WTC11 (cell line): ENCODE measurements around the gene PDLIM1. TPM values are rescaled to one million over a fixed set of nuclear protein-coding genes. Genes with fewer than 3 reads are reported as not detected.

Experiments used
- ATAC-seq: fragments of 200-7000 bp; cut with Tn5 transposase; 2 replicates; pipeline ENCODE4 v1.10.0; 2021; ENCODE audit warnings: mild to moderate bottlenecking, moderate library complexity
- CTCF ChIA-PET: fragments of 300-600 bp; sonication (Branson Sonifier 250); formaldehyde crosslinking; loops from one replicate; lab custom pipeline; 2021; ENCODE audit warnings: antibody characterized with exemption; lab: Charles Lee
- POLR2A ChIA-PET: fragments of 350-600 bp; sonication (Branson Sonifier 250); formaldehyde crosslinking; loops from one replicate; lab custom pipeline; 2021; ENCODE audit warnings: antibody characterized with exemption; lab: Charles Lee
- DNase-seq: peaks from one replicate; pipeline ENCODE4 v3.0.0; 2021; ENCODE audit warnings: low spot score
- H3K27ac Mint-ChIP-seq: 2 replicates; pipeline ENCODE4 v1.8.0; 2021; ENCODE audit warnings: mixed read lengths
- H3K27me3 Mint-ChIP-seq: 2 replicates; pipeline ENCODE4 v1.8.0; 2021; ENCODE audit warnings: low read depth, mild to moderate bottlenecking, moderate library complexity, mixed read lengths
- H3K36me3 Mint-ChIP-seq: 2 replicates; pipeline ENCODE4 v1.8.0; 2021; ENCODE audit warnings: mixed read lengths
- H3K4me1 Mint-ChIP-seq: 2 replicates; pipeline ENCODE4 v1.8.0; 2022; ENCODE audit warnings: mixed read lengths
- H3K4me3 Mint-ChIP-seq: 2 replicates; pipeline ENCODE4 v1.8.0; 2021; ENCODE audit warnings: mild to moderate bottlenecking, moderate library complexity, mixed read lengths
- H3K9me3 Mint-ChIP-seq: 2 replicates; pipeline ENCODE4 v1.8.0; 2021; ENCODE audit warnings: mixed read lengths
- ATF1 ChIP-seq: sonication (generic); formaldehyde crosslinking; IDR thresholded peaks from 2 replicates; pipeline ENCODE4 v1.8.1; 2023; ENCODE audit warnings: mild to moderate bottlenecking, moderate library complexity, missing genetic modification reagents
- ATF3 ChIP-seq: sonication (generic); formaldehyde crosslinking; conservative IDR thresholded peaks from 2 replicates; pipeline ENCODE4 v1.8.1; 2022; ENCODE audit warnings: mild to moderate bottlenecking, missing genetic modification reagents
- CBFB ChIP-seq: sonication (generic); formaldehyde crosslinking; IDR thresholded peaks from 2 replicates; pipeline ENCODE4 v1.8.1; 2022; ENCODE audit warnings: mild to moderate bottlenecking, low read depth, missing genetic modification reagents
- E2F5 ChIP-seq: sonication (generic); formaldehyde crosslinking; IDR thresholded peaks from 2 replicates; pipeline ENCODE4 v1.8.1; 2022; ENCODE audit warnings: mild to moderate bottlenecking, moderate library complexity, missing genetic modification reagents
- ESRRA ChIP-seq: sonication (generic); formaldehyde crosslinking; IDR thresholded peaks from 2 replicates; pipeline ENCODE4 v1.8.1; 2022; ENCODE audit warnings: mild to moderate bottlenecking, missing genetic modification reagents, borderline replicate concordance
- FOXJ3 ChIP-seq: sonication (generic); formaldehyde crosslinking; IDR thresholded peaks from 2 replicates; pipeline ENCODE4 v1.9.0; 2021; ENCODE audit warnings: missing genetic modification reagents, mild to moderate bottlenecking, borderline replicate concordance
- GRHL2 ChIP-seq: fragments of 250-450 bp; sonication (Bioruptor Pico); IDR thresholded peaks from 2 replicates; pipeline ENCODE4 v1.8.0; 2022; ENCODE audit warnings: mild to moderate bottlenecking, moderate library complexity; ENCODE audit not compliant: insufficient replicate concordance, severe bottlenecking
- JUN ChIP-seq: sonication (generic); formaldehyde crosslinking; IDR thresholded peaks from 2 replicates; pipeline ENCODE4 v1.8.0; 2023; ENCODE audit warnings: mild to moderate bottlenecking, missing genetic modification reagents
- MXD4 ChIP-seq: fragments of 250-450 bp; sonication (Bioruptor Pico); IDR thresholded peaks from 2 replicates; pipeline ENCODE4 v1.8.0; 2021; ENCODE audit warnings: mild to moderate bottlenecking, moderate library complexity, borderline replicate concordance
- NR1H2 ChIP-seq: sonication (generic); formaldehyde crosslinking; IDR thresholded peaks from 2 replicates; pipeline ENCODE4 v1.9.0; 2021; ENCODE audit warnings: mild to moderate bottlenecking, moderate library complexity, missing genetic modification reagents
- OVOL2 ChIP-seq: fragments of 250-450 bp; sonication (Bioruptor Pico); IDR thresholded peaks from 2 replicates; pipeline ENCODE4 v1.9.0; 2021; ENCODE audit warnings: mild to moderate bottlenecking, borderline replicate concordance
- PRRX2 ChIP-seq: fragments of 250-450 bp; sonication (Bioruptor Pico); IDR thresholded peaks from 2 replicates; pipeline ENCODE4 v1.8.0; 2021; ENCODE audit warnings: mild to moderate bottlenecking
- RELA ChIP-seq: sonication (generic); formaldehyde crosslinking; IDR thresholded peaks from 2 replicates; pipeline ENCODE4 v1.8.1; 2022; ENCODE audit warnings: missing genetic modification reagents, mild to moderate bottlenecking, borderline replicate concordance
- RORB ChIP-seq: fragments of 250-450 bp; sonication (Bioruptor Pico); IDR thresholded peaks from 2 replicates; pipeline ENCODE4 v1.9.0; 2021; ENCODE audit warnings: mild to moderate bottlenecking
- SMAD4 ChIP-seq: sonication (generic); formaldehyde crosslinking; IDR thresholded peaks from 2 replicates; pipeline ENCODE4 v1.8.0; 2022; ENCODE audit warnings: mild to moderate bottlenecking, missing genetic modification reagents
- SP1 ChIP-seq: sonication (generic); formaldehyde crosslinking; conservative IDR thresholded peaks from 2 replicates; pipeline ENCODE4 v1.8.1; 2022; ENCODE audit warnings: missing genetic modification reagents
- STAT6 ChIP-seq: sonication (generic); formaldehyde crosslinking; conservative IDR thresholded peaks from 2 replicates; pipeline ENCODE4 v1.8.1; 2023; ENCODE audit warnings: mild to moderate bottlenecking, low read depth, missing genetic modification reagents, moderate library complexity
- TCF7 ChIP-seq: sonication (generic); formaldehyde crosslinking; IDR thresholded peaks from 2 replicates; pipeline ENCODE4 v1.8.0; 2022; ENCODE audit warnings: mild to moderate bottlenecking, low read depth, missing genetic modification reagents, moderate library complexity
- TEAD1 ChIP-seq: sonication (generic); formaldehyde crosslinking; IDR thresholded peaks from 2 replicates; pipeline ENCODE4 v1.8.0; 2022; ENCODE audit warnings: mild to moderate bottlenecking, missing genetic modification reagents
- TEAD4 ChIP-seq: sonication (generic); formaldehyde crosslinking; IDR thresholded peaks from 2 replicates; pipeline ENCODE4 v1.8.0; 2022; ENCODE audit warnings: mild to moderate bottlenecking, missing genetic modification reagents
- TP53 ChIP-seq: sonication (generic); formaldehyde crosslinking; IDR thresholded peaks from 2 replicates; pipeline ENCODE4 v1.8.1; 2023; ENCODE audit warnings: mild to moderate bottlenecking, missing genetic modification reagents
- ZNF416 ChIP-seq: fragments of 250-450 bp; sonication (Bioruptor Pico); IDR thresholded peaks from 2 replicates; pipeline ENCODE4 v1.9.0; 2021; ENCODE audit warnings: mild to moderate bottlenecking, inconsistent platforms
- total RNA-seq: library from RNA; stranded (reverse); gene quantifications from 3 replicates; pipeline ENCODE4 v1.2.3, GENCODE V29; 2021
- TF ChIP-seq, protein P1 (sequence below): sonication (generic); formaldehyde crosslinking; IDR thresholded peaks from 2 replicates; pipeline ENCODE4 v1.8.0; 2022; ENCODE audit warnings: mild to moderate bottlenecking, missing genetic modification reagents

Gene PDLIM1
- total RNA-seq, 1 experiment from 2014 or later, result 223 TPM

GRCh38 chr10:95304463-95304862 lies 13.7 kb upstream of the PDLIM1 start:
- CTCF ChIA-PET, result interaction anchor here (1.3 to 1.4 kb wide), 2 partner anchors 59 to 62 kb away, joined by 3 to 4 read pairs; no protein-coding TSS in a partner anchor
- Mint-ChIP-seq H3K27ac (no peak overlapping the region), H3K4me1 (peaks cover 8% of the 10 kb centered on the region)
- DNase-seq, result no peak
- TF ChIP-seq ATF3 (CRISPR knock-in tag) (no peak), MXD4 (CRISPR knock-in tag) (no peak), ZNF416 (CRISPR knock-in tag) (no peak), CBFB (CRISPR knock-in tag) (no peak), JUN (CRISPR knock-in tag) (no peak), GRHL2 (CRISPR knock-in tag) (no peak)
- TF ChIP-seq, protein P1, sequence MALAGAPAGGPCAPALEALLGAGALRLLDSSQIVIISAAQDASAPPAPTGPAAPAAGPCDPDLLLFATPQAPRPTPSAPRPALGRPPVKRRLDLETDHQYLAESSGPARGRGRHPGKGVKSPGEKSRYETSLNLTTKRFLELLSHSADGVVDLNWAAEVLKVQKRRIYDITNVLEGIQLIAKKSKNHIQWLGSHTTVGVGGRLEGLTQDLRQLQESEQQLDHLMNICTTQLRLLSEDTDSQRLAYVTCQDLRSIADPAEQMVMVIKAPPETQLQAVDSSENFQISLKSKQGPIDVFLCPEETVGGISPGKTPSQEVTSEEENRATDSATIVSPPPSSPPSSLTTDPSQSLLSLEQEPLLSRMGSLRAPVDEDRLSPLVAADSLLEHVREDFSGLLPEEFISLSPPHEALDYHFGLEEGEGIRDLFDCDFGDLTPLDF (CRISPR knock-in tag), result no peak
- TF ChIP-seq, all 79 proteins: peak for 0
- no peaks in the 10 kb centered on the region for H3K9me3 Mint-ChIP-seq
- H3K4me3 Mint-ChIP-seq, result no peak overlapping the region
- H3K27me3 Mint-ChIP-seq, result peaks cover 5% of the 10 kb centered on the region
- POLR2A ChIA-PET, result no interaction called here
- H3K36me3 Mint-ChIP-seq, result no peaks in the 10 kb centered on the region
- ATAC-seq, result peak; percentile 90

DNA sequence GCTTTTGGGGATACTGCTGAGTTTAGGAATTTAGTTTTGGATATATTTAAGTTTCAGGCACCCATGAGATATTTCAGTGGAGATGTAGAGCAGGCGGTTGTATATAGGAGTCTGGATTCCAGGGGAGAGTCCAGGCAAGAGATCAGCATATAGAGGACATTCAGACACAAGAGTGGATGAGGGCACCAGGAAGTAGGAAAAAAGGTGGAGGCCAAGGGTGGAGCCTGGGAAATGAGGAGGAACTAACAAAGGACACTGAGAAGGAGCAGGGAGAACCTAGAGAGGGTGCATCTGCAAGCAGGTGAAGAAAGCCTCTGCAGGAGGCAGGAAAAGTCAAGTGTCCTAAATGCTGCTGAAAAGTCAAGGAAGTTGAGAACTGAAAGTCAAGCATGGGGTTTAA lies 13.1 kb upstream of the PDLIM1 start:
- CTCF ChIA-PET, result interaction anchor here (0.5 to 1.4 kb wide), 3 partner anchors 57 to 681 kb away, joined by 4 read pairs; no protein-coding TSS in a partner anchor
- POLR2A ChIA-PET, result interaction anchor here (0.6 kb wide), 1 partner anchor 21 kb away, joined by 3 read pairs; no protein-coding TSS in a partner anchor
- no peaks in the 10 kb centered on the region for H3K36me3 Mint-ChIP-seq

DNA sequence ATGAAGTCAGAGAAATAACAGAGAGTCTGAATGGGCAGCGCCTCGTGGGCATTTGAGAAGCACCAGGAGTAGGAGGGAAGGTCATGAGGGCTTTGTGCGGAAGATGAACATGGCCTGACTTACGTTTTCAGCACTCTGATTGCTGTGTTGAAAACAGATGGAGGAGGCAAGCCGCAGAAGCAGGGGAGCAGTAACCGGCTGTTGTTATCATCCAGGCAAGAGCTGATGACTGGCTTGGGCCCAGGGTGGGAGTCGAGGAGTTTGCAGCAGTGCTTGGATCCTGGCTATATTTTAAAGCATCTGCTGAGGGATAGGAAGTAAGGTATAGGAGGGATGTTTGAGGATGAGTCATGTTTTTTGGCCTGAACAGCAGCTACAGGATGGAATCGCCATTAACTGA lies 12.7 kb upstream of the PDLIM1 start:
- Mint-ChIP-seq H3K36me3 (no peaks in the 10 kb centered on the region), H3K4me1 (peaks cover 1% of the 10 kb centered on the region), H3K27ac (no peak overlapping the region), H3K4me3 (no peak overlapping the region), H3K27me3 (peaks cover 5% of the 10 kb centered on the region), H3K9me3 (no peaks in the 10 kb centered on the region)
- no peak for DNase-seq
- TF ChIP-seq RORB (CRISPR knock-in tag) (no peak), ESRRA (CRISPR knock-in tag) (no peak), TCF7 (CRISPR knock-in tag) (no peak), NR1H2 (CRISPR knock-in tag) (no peak), RELA (CRISPR knock-in tag) (no peak), PRRX2 (CRISPR knock-in tag) (no peak), ZNF416 (CRISPR knock-in tag) (no peak), E2F5 (CRISPR knock-in tag) (no peak), TEAD1 (no peak), ATF3 (CRISPR knock-in tag) (no peak)
- CTCF ChIA-PET, result interaction anchor here (0.5 to 1.4 kb wide), 3 partner anchors 57 to 681 kb away, joined by 4 read pairs; no protein-coding TSS in a partner anchor
- ATAC-seq, result no peak
- POLR2A ChIA-PET, result interaction anchor here (0.6 kb wide), 1 partner anchor 22 kb away, joined by 3 read pairs; no protein-coding TSS in a partner anchor

More for the DNA sequence above, 13.1 kb upstream of the PDLIM1 start:
- Mint-ChIP-seq H3K4me1 (peaks cover 5% of the 10 kb centered on the region), H3K27me3 (peaks cover 5% of the 10 kb centered on the region), H3K9me3 (no peaks in the 10 kb centered on the region), H3K27ac (no peak overlapping the region), H3K4me3 (no peak overlapping the region)
- no peak for TF ChIP-seq FOXJ3 (CRISPR knock-in tag)
- TF ChIP-seq STAT6 (CRISPR knock-in tag), result no peak
- no peak for TF ChIP-seq ATF1 (CRISPR knock-in tag)
- TF ChIP-seq TEAD4, result no peak
- TF ChIP-seq OVOL2, result no peak
- TF ChIP-seq SP1 (CRISPR knock-in tag), result no peak
- TF ChIP-seq TP53 (CRISPR knock-in tag), result no peak
- no peak for TF ChIP-seq SMAD4
- ATAC-seq (no peak), DNase-seq (no peak)
